Peyer's patch (tissue), 4 donors: ENCODE results near the gene NUAK1. TPM values are rescaled to one million over a fixed set of nuclear protein-coding genes. Genes with fewer than 3 reads are reported as not detected.
A peak's percentile ranks its signal among the peaks of the same experiment; 100 is the strongest.

Experiments
- DNase-seq, 3 donors: peaks; one replicate each; pipeline ENCODE4 v3.0.0-alpha.2; 2017 to 2019
- H3K27ac ChIP-seq, 4 donors: fragments of 200-600 bp; sonication (generic); one replicate each; pipeline ENCODE4 v1.5.1; 2016 to 2019
- H3K27me3 ChIP-seq, 2 donors: fragments of 200-600 bp; sonication (generic); one replicate each; pipeline ENCODE4 v1.5.1; 2019
- H3K36me3 ChIP-seq, 3 donors: fragments of 200-600 bp; sonication (generic); one replicate each; pipeline ENCODE4 v1.5.1; 2016 to 2019
- H3K4me1 ChIP-seq, 4 donors: fragments of 200-600 bp; sonication (generic); one replicate each; pipeline ENCODE4 v1.5.1; 2016 to 2019
- H3K4me3 ChIP-seq, 4 donors: fragments of 200-600 bp; sonication (generic); 1 replicate in 3 of 4; 2 replicates in 1 of 4; pipeline ENCODE4 v1.5.1; 2016 to 2019; ENCODE audit warnings: mild to moderate bottlenecking in 1 of 4
- H3K9me3 ChIP-seq, 4 donors: fragments of 200-600 bp; sonication (generic); one replicate each; pipeline ENCODE4 v1.5.1; 2016 to 2019; ENCODE audit warnings: mild to moderate bottlenecking in 1 of 4
- POLR2A ChIP-seq, 2 donors: fragments of 450-650 bp; IDR thresholded peaks; one replicate each; pipeline ENCODE4 v1.5.1; 2017; ENCODE audit warnings: antibody characterized with exemption in 2 of 2, mild to moderate bottlenecking in 2 of 2, moderate library complexity in 2 of 2
- total RNA-seq, 4 donors: library from RNA; depleted of rRNA; stranded (reverse); fragments of >200 nt; gene quantifications; one replicate each; pipeline ENCODE4 v1.1.0, GENCODE V29; 2016
- TF ChIP-seq, protein P1 (sequence below), 6 experiments: fragments of 450-650 bp in 4 of 6; fragments of 200-600 bp in 2 of 6; sonication (generic) in 1 of 6; IDR thresholded peaks; one replicate each; pipeline ENCODE4 v1.5.1; 2017 to 2019; ENCODE audit warnings: antibody characterized with exemption in 6 of 6, mild to moderate bottlenecking in 3 of 6, moderate library complexity in 1 of 6

Gene NUAK1
- total RNA-seq, 4 donors from 2014 or later = 2.1 to 7.7 (median 4.6) TPM

DNA sequence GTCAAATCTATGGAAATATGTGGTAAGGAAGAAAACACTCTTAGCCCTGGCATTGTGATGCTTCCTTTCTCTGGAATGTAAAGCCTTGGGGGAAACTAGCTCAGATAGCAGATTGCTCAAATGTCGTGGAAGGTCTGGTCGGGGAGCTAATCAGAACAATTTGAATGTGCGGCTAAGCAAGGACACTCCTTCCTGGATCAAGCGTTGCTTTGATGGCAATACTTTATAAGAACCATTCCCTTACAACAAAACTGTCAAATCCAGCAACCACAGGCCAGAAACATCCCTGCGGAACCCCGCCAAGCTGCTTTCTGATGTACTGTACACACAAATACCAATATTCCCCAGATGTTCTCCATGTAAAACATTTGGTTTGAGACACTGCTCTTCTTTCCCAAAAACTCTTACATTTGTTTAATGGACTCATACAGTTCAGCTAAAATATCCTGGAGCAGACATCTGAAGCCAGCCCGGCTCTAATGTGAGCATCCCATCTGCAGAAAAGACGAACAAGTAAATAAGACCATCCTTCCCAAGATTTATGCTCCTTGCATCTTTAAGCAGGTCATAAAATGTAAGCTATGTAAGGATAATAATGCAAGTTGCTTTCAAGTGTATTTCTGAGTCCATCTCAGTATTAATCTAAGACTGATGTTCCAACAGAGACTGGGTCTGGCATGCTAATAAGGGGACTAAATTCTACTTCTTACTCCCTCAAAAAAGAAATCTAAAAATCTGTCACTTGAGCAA lies 20.2 kb downstream of the NUAK1 start:
- Histone ChIP-seq H3K27me3 (no peaks in the 10 kb centered on the region), H3K4me3 (no peak overlapping the region), H3K27ac (no peak overlapping the region), H3K36me3 (no peaks in the 10 kb centered on the region), H3K4me1 (peaks cover 0 to 5% (median 0%) of the 10 kb centered on the region in 4 donors), H3K9me3 (no peaks in the 10 kb centered on the region)
- no peak for TF ChIP-seq POLR2A (IDR thresholded peaks at IDR 0.05)
- TF ChIP-seq, protein P1, sequence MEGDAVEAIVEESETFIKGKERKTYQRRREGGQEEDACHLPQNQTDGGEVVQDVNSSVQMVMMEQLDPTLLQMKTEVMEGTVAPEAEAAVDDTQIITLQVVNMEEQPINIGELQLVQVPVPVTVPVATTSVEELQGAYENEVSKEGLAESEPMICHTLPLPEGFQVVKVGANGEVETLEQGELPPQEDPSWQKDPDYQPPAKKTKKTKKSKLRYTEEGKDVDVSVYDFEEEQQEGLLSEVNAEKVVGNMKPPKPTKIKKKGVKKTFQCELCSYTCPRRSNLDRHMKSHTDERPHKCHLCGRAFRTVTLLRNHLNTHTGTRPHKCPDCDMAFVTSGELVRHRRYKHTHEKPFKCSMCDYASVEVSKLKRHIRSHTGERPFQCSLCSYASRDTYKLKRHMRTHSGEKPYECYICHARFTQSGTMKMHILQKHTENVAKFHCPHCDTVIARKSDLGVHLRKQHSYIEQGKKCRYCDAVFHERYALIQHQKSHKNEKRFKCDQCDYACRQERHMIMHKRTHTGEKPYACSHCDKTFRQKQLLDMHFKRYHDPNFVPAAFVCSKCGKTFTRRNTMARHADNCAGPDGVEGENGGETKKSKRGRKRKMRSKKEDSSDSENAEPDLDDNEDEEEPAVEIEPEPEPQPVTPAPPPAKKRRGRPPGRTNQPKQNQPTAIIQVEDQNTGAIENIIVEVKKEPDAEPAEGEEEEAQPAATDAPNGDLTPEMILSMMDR (IDR thresholded peaks at IDR 0.05) = no peak
- no peak for DNase-seq

DNA sequence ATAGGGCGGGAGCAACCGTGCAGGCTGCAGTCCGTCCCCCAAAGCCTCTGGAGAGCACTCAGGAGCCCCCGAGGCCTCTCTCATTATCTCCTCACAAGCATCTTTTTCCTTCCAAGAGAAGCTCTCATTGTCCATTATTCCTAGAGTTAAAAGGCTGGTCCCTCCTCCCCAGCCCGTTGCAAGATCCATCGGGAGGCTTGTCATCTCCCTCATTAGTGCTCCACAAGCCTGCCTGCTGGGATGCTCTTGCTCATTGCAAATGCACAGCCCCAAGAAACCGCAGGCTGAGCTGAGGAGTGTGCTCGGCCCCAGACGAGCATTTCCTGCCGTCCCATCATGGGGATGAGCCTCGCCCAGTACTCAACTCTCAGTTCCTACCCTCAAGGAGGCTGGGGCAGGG lies 23.3 kb downstream of the NUAK1 start:
- H3K36me3 ChIP-seq = no peaks in the 10 kb centered on the region
- TF ChIP-seq POLR2A (IDR thresholded peaks at IDR 0.05) = no peak
- TF ChIP-seq, protein P1 (IDR thresholded peaks at IDR 0.05) = no peak
- no peak for DNase-seq
- no peaks in the 10 kb centered on the region for H3K27me3 ChIP-seq
- H3K4me1 ChIP-seq = peaks cover 0 to 15% (median 0%) of the 10 kb centered on the region in 4 donors
- H3K4me3 ChIP-seq = no peak overlapping the region
- H3K9me3 ChIP-seq = no peaks in the 10 kb centered on the region
- H3K27ac ChIP-seq = no peak overlapping the region

DNA sequence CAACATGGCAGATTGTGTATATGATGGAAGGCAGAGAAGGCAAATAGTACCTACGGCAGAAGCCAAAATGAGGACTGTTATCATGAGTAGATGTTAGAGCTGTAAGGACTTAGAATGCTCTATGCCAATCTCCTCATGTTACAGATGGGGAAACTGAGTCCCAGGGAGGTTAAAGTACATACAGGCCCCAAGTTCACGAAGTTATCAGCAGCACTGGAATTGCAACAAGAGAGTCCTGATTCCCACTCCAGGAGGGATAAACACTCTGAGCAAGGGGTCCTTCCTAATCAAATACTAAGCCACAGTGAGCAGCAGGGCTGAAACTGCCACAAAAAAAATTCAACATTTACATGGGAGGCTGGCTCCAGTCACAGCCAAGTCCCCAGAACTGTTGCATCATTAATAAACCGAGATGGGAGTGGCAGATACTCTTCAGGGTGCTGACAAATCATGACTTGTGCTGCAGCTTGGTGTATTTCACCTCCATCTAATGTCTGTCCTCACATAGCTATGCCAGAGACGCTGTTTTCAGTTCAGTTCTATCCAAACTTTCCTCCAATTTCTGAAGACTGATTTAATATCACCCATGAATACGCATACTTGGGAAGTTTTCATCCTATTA lies 24.2 kb downstream of the NUAK1 start:
- H3K27ac ChIP-seq = peak overlapping the region in 1 of 4 donors; percentile 11
- no peak for DNase-seq
- H3K4me3 ChIP-seq = no peak overlapping the region
- H3K4me1 ChIP-seq = peaks cover 0 to 15% (median 0%) of the 10 kb centered on the region in 4 donors
- no peaks in the 10 kb centered on the region for H3K27me3 ChIP-seq
- H3K36me3 ChIP-seq = no peaks in the 10 kb centered on the region
- no peaks in the 10 kb centered on the region for H3K9me3 ChIP-seq
- TF ChIP-seq, protein P1 (IDR thresholded peaks at IDR 0.05) = no peak
- no peak for TF ChIP-seq POLR2A (IDR thresholded peaks at IDR 0.05)

DNA sequence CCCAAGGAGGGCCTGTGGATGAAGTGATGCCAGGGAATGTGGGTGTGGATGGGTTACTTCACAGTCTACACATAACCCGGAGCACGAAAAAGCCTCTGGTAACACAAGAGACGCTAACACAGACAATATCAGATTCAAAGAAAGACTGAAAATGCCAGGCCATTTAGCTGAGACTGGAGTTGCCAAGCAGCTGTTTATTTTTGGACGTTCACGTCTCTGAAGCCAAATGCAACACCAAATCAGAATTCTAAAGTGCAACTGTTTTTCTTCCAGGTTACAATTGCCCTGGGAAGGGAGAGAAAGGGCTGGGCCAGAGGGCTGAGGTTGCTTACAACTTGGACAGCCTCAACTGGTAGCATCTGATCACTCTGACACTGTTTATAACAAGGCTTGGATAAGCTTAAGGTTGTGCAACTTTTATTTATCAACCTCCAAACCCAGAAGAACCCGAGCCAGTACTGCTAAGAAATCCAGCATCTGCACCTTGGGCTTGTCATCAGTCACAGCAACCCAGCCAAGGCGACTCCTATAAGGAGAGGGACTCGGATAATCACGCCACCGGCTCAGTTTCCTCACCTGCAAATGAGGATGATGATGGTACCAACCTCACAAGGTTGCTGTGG lies 24.8 kb downstream of the NUAK1 start:
- Histone ChIP-seq H3K9me3 (no peaks in the 10 kb centered on the region), H3K4me1 (peaks cover 0 to 15% (median 0%) of the 10 kb centered on the region in 4 donors), H3K27ac (peak overlapping the region in 3 of 4 donors; percentile 19 to 40 (median 35)), H3K4me3 (no peak overlapping the region), H3K36me3 (no peaks in the 10 kb centered on the region), H3K27me3 (no peaks in the 10 kb centered on the region)
- DNase-seq = no peak
- TF ChIP-seq, protein P1 (IDR thresholded peaks at IDR 0.05) = no peak
- no peak for TF ChIP-seq POLR2A (IDR thresholded peaks at IDR 0.05)

GRCh38 chr12:106113446-106113823 lies 25.3 kb downstream of the NUAK1 start:
- peaks cover 0 to 15% (median 0%) of the 10 kb centered on the region in 4 donors for H3K4me1 ChIP-seq
- no peaks in the 10 kb centered on the region for H3K9me3 ChIP-seq
- no peak for DNase-seq
- H3K27me3 ChIP-seq = no peaks in the 10 kb centered on the region
- H3K27ac ChIP-seq = peak overlapping the region in 3 of 4 donors; percentile 19 to 40 (median 35)
- H3K36me3 ChIP-seq = no peaks in the 10 kb centered on the region
- H3K4me3 ChIP-seq = no peak overlapping the region
- no peak for TF ChIP-seq POLR2A (IDR thresholded peaks at IDR 0.05)
- TF ChIP-seq, protein P1 (IDR thresholded peaks at IDR 0.05) = no peak
